HG02763 (cell line): ENCODE results near the gene KIF12.
"Not testable (repeated sequence)": the region's sequence is repeated elsewhere in the genome, so short reads cannot be mapped to it uniquely, and the experiment has no call there.

Experiments
- ATAC-seq: cut with Tn5 transposase; IDR thresholded peaks from one replicate; pipeline ENCODE4 v1.9.1; 2021; ENCODE audit warnings: mild to moderate bottlenecking, moderate library complexity; ENCODE audit not compliant: unreplicated experiment

KIF12 gene

DNA sequence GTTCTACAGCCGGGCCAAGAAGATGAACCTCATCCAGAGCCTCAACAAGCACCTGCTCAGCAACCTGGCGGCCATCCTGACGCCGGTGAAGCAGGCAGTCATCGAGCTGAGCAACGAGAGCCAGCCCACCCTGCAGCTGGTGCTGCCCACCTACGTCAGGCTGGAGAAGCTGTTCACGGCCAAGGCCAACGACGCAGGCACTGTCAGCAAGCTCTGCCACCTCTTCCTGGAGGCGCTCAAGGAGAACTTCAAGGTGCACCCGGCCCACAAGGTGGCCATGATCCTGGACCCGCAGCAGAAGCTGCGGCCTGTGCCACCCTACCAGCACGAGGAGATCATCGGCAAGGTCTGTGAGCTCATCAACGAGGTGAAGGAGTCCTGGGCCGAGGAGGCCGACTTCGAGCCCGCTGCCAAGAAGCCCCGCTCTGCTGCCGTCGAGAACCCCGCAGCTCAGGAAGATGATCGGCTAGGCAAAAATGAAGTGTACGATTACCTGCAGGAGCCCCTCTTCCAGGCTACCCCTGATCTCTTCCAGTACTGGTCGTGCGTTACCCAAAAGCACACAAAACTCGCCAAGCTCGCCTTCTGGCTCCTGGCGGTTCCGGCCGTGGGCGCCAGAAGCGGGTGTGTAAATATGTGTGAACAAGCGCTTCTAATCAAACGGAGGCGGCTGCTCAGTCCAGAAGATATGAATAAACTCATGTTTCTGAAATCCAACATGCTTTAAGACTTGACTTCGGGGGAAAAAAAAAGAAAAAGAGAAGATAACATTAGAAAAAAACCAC, 49.5 kb downstream of the KIF12 start:
- ATAC-seq: no peak

GRCh38 chr9:114048533-114049415, 50.3 kb downstream of the KIF12 start:
- no peak for ATAC-seq

GRCh38 chr9:114047717-114048116, 51.4 kb downstream of the KIF12 start:
- ATAC-seq: no peak

GRCh38 chr9:114046875-114047274, 52.2 kb downstream of the KIF12 start:
- no peak for ATAC-seq

DNA sequence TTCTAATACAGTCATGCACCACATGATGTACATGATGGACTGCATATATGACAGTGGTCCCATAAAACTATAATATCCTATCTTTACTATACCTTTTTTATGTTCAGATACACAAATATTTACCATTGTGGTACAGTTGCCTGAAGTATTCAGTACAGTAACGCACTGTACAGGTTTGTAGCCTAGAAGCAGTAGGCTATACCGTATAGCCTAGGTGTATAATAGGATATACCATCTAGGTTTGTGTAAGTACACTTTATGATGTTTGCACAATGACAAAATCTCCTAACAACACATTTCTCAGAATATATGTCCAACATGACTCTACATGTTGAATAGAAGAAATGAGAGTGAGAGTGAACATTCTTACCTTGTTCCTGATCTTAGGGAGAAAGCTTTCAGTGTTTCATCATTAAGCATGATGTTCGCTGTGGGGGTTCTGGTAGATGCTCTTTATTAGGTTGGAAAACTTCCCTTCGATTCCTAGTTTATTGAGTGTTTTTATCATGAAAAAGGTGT, 52.8 kb downstream of the KIF12 start:
- no peak for ATAC-seq

- ATAC-seq: not testable (repeated sequence)
These were observed 55.4 kb downstream of the KIF12 start for GRCh38 chr9:114043660-114044059.
